ENCODE data around the gene GGNBP2.

Gene GGNBP2

DNA sequence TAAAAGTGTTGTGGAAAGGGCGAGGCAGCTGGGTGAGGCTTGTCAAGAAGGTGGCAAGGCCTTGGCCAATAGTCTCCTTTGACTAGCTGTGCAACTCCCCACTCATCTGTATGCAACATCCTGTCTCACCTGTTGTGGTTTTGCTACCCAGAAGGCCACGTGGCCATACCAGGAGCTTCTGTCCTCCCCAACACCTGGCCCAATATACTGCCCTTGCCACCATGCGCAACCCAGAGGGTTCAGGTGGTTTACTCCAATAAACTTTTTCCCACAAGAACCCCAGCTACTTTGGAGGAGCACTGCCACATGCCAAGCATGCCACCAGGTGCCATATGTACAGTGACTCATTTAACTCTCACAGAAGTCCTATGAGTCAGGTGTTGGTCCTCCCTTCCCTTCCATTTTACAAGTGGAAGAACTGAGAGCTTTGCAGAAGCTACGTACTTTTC, 20.3 kb upstream of the GGNBP2 start:
- H3K27me3 ChIP-seq (ENCODE audit: insufficient read depth, low read length, poor library complexity, severe bottlenecking), result no peaks in the 10 kb centered on the region
- H3F3A ChIP-seq (ENCODE audit: low read depth), result no peaks in the 10 kb centered on the region
- H3K36me3 ChIP-seq (ENCODE audit: insufficient read depth, low read length), result peaks cover 54% of the 10 kb centered on the region
- TF ChIP-seq, protein P1, sequence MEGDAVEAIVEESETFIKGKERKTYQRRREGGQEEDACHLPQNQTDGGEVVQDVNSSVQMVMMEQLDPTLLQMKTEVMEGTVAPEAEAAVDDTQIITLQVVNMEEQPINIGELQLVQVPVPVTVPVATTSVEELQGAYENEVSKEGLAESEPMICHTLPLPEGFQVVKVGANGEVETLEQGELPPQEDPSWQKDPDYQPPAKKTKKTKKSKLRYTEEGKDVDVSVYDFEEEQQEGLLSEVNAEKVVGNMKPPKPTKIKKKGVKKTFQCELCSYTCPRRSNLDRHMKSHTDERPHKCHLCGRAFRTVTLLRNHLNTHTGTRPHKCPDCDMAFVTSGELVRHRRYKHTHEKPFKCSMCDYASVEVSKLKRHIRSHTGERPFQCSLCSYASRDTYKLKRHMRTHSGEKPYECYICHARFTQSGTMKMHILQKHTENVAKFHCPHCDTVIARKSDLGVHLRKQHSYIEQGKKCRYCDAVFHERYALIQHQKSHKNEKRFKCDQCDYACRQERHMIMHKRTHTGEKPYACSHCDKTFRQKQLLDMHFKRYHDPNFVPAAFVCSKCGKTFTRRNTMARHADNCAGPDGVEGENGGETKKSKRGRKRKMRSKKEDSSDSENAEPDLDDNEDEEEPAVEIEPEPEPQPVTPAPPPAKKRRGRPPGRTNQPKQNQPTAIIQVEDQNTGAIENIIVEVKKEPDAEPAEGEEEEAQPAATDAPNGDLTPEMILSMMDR (conservative IDR thresholded peaks at IDR 0.05; ENCODE audit: low read length), result no peak
- no peak for TF ChIP-seq EZH2phosphoT487 (IDR thresholded peaks at IDR 0.05; ENCODE audit: borderline replicate concordance)
- H3K4me1 ChIP-seq (ENCODE audit: insufficient read depth, low read length, poor library complexity, severe bottlenecking), result peaks cover 9% of the 10 kb centered on the region
- H3K9ac ChIP-seq (ENCODE audit: low read depth, low read length, poor library complexity, severe bottlenecking), result no peak overlapping the region
- H3K4me2 ChIP-seq (ENCODE audit: low read depth, low read length, poor library complexity, severe bottlenecking), result no peak overlapping the region
- H4K20me1 ChIP-seq (ENCODE audit: insufficient read depth, low read length, poor library complexity, severe bottlenecking), result peaks cover 6% of the 10 kb centered on the region
- H3K79me2 ChIP-seq (ENCODE audit: insufficient read depth, low read length), result 0 out of 2 replicates have a peak, but pooled peaks cover 4% of the 10 kb centered on the region
- no peak overlapping the region for H2AFZ ChIP-seq (ENCODE audit: low read length)
- H3K9me2 ChIP-seq (replicated peaks; ENCODE audit: low read depth, low read length), result no peaks in the 10 kb centered on the region
- H3K9me3 ChIP-seq (ENCODE audit: insufficient read depth, low read depth, low read length), result no peaks in the 10 kb centered on the region
- H3K4me3 ChIP-seq (ENCODE audit: low read length, poor library complexity, severe bottlenecking), result no peak overlapping the region

DNA sequence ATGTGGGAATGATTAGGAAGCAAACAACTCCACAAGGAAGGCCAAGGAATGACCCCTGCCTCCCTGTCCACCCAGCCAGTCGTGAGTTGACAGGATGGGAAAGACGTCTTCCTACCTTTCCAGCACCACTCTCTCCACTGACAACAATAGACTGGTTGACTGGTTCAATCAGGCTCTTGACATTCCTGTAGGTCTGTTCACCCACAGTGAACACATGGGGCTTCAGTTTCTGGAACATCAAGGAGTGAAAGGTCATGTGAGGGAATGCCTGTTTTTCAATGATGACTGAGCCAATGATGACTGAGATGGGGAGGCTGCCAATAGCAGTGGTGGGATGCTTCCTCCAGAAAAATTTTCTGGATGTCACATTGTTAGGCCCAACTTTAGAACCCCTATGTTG, 19.6 kb upstream of the GGNBP2 start:
- H3K9ac ChIP-seq (ENCODE audit: low read depth, low read length, poor library complexity, severe bottlenecking), result no peak overlapping the region
- 0 out of 2 replicates have a peak, but pooled peaks cover 4% of the 10 kb centered on the region for H3K79me2 ChIP-seq (ENCODE audit: insufficient read depth, low read length)
- H4K20me1 ChIP-seq (ENCODE audit: insufficient read depth, low read length, poor library complexity, severe bottlenecking), result peaks cover 12% of the 10 kb centered on the region
- H3K4me1 ChIP-seq (ENCODE audit: insufficient read depth, low read length, poor library complexity, severe bottlenecking), result peaks cover 13% of the 10 kb centered on the region
- H3K4me3 ChIP-seq (ENCODE audit: low read length, poor library complexity, severe bottlenecking), result no peak overlapping the region
- H3K9me3 ChIP-seq (ENCODE audit: insufficient read depth, low read depth, low read length), result no peaks in the 10 kb centered on the region
- no peak overlapping the region for H2AFZ ChIP-seq (ENCODE audit: low read length)
- H3F3A ChIP-seq (ENCODE audit: low read depth), result no peaks in the 10 kb centered on the region
- no peak overlapping the region for H3K4me2 ChIP-seq (ENCODE audit: low read depth, low read length, poor library complexity, severe bottlenecking)
- H3K9me2 ChIP-seq (replicated peaks; ENCODE audit: low read depth, low read length), result no peaks in the 10 kb centered on the region
- TF ChIP-seq EZH2phosphoT487 (IDR thresholded peaks at IDR 0.05; ENCODE audit: borderline replicate concordance), result no peak
- TF ChIP-seq, protein P1 (conservative IDR thresholded peaks at IDR 0.05; ENCODE audit: low read length), result no peak
- peaks cover 51% of the 10 kb centered on the region; the same call in 1 of the 2 replicates for H3K36me3 ChIP-seq (ENCODE audit: insufficient read depth, low read length)
- no peaks in the 10 kb centered on the region for H3K27me3 ChIP-seq (ENCODE audit: insufficient read depth, low read length, poor library complexity, severe bottlenecking)

DNA sequence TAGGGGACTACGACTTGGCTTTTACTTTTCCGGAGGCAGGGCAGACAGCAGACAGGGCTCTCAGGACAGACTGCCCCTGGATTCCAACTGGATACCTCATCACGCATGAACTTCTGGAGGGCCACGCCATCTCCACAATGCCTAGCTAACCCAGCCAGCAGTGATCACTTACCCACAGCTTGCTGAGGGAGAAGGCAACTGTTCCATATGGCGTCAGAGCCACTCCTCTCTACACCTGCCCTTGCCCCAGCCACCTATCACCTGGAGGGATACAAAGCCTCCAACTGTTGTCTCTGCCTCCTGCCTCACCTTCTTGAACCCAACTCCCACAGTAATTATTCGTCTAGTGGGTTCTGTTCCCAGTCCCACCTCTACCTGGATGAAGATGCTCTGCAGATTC, 18.8 kb upstream of the GGNBP2 start:
- H3K79me2 ChIP-seq (ENCODE audit: insufficient read depth, low read length), result 0 out of 2 replicates have a peak, but pooled peaks cover 4% of the 10 kb centered on the region
- no peaks in the 10 kb centered on the region for H3F3A ChIP-seq (ENCODE audit: low read depth)
- H3K4me3 ChIP-seq (ENCODE audit: low read length, poor library complexity, severe bottlenecking), result no peak overlapping the region
- H4K20me1 ChIP-seq (ENCODE audit: insufficient read depth, low read length, poor library complexity, severe bottlenecking), result peaks cover 12% of the 10 kb centered on the region
- no peak overlapping the region for H2AFZ ChIP-seq (ENCODE audit: low read length)
- H3K4me2 ChIP-seq (ENCODE audit: low read depth, low read length, poor library complexity, severe bottlenecking), result no peak overlapping the region
- H3K27me3 ChIP-seq (ENCODE audit: insufficient read depth, low read length, poor library complexity, severe bottlenecking), result no peaks in the 10 kb centered on the region
- H3K9me2 ChIP-seq (replicated peaks; ENCODE audit: low read depth, low read length), result no peaks in the 10 kb centered on the region
- H3K36me3 ChIP-seq (ENCODE audit: insufficient read depth, low read length), result peaks cover 43% of the 10 kb centered on the region; the same call in 1 of the 2 replicates
- H3K4me1 ChIP-seq (ENCODE audit: insufficient read depth, low read length, poor library complexity, severe bottlenecking), result peaks cover 13% of the 10 kb centered on the region
- H3K9me3 ChIP-seq (ENCODE audit: insufficient read depth, low read depth, low read length), result no peaks in the 10 kb centered on the region
- TF ChIP-seq, protein P1 (conservative IDR thresholded peaks at IDR 0.05; ENCODE audit: low read length), result no peak
- TF ChIP-seq EZH2phosphoT487 (IDR thresholded peaks at IDR 0.05; ENCODE audit: borderline replicate concordance), result no peak
- H3K9ac ChIP-seq (ENCODE audit: low read depth, low read length, poor library complexity, severe bottlenecking), result no peak overlapping the region
